Fibroblast of skin of back (primary cell): ENCODE measurements around the gene ICAM2. TPM values are rescaled to one million over a fixed set of nuclear protein-coding genes. Genes with fewer than 3 reads are reported as not detected.

Experiments used
- DNase-seq: peaks from one replicate; pipeline ENCODE4 v3.0.0-alpha.2; 2013
- polyA plus RNA-seq, 2 experiments: library from polyadenylated mRNA; unstranded; fragments of 120-200 nt; gene quantifications; one replicate each; pipeline ENCODE4 v1.2.1, GENCODE V29; 2013; ENCODE audit not compliant: insufficient read length in 2 of 2

ICAM2 gene
- polyA plus RNA-seq (2013, experiment 1 of 2; ENCODE audit: insufficient read length): 0.29 TPM
- not detected for polyA plus RNA-seq (2013, experiment 2 of 2; ENCODE audit: insufficient read length)

DNA sequence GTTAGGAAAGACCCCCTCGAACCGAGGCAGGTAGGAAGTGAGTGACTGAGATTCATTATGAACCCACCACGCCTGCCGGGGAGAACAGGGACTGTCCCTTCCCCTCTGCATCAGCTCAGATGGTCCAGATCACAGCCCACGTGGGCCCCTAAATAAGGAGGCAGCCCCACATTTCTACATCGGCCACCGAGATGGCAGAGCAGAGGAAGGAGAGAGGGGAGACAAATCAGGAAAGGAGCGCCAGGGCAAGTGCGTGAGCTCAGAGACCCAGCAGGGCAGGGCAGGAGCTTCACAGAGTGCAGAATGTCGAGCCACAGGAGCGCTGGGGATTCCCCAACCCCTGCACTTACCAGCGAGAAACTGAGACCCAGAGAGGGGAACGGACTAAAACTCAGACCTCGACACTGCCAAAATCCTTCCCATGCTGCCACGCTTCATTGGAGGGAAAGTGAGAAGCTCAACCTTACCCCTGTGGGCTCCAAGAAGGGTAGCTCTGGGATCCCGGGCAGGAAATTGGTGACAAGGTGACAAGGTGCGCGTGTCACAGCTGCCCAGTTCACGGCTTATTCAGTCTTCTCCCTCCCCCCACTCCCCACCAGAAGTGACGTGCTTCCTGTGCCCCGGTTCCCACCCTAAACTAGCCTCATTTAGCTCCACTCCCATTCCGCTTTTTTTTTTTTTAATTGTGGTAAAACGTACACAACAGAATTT is at the start of gene ICAM2:
Gene ICAM2 (minus strand): TSS at position 578 of the 711 bp plus-strand sequence. CDS start 13,942 bp downstream, outside the sequence.
- no peak for DNase-seq

- no peak for DNase-seq
These were observed 49.8 kb upstream of the ICAM2 start for GRCh38 chr17:64070213-64070612.

- no peak for DNase-seq
These were observed 48.7 kb upstream of the ICAM2 start for GRCh38 chr17:64069143-64069542.

DNA sequence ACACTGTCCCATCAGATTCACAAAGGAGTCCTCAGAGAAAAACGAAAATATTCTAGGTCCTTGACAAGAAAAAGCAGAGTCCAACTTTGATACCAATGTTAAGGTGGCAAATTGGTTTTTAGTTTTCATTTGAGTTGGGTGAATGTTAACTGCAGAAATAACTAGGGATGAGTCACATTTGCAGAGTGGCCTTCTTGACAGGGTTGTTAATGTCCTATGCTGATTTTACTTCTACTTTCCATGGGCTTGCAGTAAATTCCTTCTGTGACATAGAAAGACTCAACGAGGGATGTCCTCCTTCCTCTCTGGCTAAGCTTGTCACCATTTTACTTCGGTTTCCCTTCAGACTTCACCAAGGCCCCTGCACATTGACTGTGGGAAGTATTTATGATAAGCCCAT is 47.2 kb upstream of the ICAM2 start:
- DNase-seq: no peak

DNA sequence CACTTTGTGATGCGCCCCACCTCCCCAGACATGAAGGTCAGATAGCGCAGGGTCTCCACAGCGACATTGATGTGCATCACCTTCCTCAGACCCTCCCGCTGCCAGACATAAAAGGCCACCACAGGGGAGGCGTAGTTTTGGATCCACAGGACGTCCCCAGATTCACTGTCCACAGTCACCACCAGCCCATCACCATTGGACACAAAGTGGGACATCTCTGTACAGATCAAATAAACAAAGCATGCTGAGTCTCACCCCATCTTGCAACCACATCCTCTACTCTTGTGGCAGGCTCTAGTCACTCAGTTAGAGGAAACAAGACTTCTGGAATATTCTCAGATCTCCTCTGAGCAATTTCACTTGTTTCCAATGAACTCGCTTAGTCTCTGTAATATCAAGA is 46.3 kb upstream of the ICAM2 start:
- no peak for DNase-seq

- no peak for DNase-seq
These were observed 44.7 kb upstream of the ICAM2 start for GRCh38 chr17:64065161-64065560.

GRCh38 chr17:64064331-64064730 is 43.9 kb upstream of the ICAM2 start:
- DNase-seq: no peak

DNA sequence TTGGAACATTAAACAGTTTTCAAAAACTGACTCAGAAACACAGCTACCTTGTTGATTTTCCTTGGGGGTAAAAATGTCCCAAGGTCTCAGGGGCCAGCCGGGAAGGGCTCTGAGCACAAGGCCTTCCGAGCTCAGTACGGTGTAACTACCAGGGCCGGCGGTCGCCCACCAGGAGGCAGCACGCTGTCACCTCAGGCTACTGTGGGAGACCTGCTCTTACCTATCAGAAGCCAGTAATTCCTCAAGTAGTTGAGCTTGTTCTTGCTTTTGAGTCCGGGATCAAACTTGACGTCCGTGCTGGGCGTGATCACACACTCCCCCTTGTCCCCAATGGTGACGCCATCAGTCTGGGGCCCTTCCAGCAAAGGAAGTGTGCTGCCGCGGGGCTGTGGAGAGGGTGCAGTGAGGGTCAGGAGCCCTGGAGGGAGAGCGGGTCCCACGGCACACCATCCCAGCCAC is 43.4 kb upstream of the ICAM2 start:
- no peak for DNase-seq

DNA sequence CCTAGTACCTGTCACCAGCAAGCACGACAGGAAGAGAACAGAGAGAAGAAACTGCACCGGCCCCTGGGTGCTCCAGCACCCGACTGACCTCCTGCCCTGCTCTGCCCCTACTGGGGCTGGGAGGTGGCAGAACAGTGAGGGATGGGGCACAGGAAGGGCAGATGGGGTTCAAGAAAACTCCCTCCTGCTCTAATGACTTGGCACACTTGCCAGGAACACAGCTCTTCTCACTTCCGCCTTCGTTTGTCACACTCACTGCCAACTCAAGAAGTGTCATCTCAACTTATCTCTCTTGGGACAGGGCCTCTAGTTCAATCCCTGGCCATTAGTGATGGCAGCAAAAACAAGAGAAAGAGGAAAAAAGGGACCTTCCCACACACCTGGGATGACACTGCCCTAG is 42.7 kb upstream of the ICAM2 start:
- DNase-seq: no peak

DNA sequence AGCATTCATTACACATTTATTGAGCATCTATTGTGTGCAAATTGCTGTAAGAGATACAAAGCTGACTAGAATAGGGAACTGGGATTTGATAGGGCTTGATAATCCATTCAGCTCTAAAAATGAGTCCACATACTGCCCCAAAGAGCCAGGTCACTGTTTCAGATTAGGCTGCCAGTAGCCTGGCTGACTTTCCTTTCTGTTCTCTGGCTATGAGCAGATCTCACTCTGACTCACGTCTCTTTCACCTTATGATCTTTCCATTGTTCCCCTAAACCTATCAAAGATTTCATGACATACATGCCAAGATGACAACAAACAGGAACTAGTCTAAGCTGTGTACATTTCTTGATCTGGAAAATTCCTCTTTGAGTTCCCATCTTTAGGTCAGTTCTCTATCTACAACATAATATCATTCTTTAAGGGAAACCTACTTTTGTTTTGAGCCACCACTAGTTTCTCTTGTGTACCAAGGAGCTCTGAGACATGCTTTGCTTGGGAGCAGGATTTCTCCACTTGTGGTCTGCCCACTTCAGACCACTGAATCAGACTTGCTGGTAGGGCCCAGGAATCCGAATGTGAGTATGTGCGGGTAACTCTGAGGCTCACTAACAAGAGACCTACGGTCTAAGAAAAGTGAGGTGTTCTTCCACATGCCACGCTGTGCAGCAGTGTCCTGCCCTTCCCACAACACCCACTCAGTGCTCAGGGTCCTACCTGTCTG is 40.9 kb upstream of the ICAM2 start:
- no peak for DNase-seq

GRCh38 chr17:64060331-64060730 is 39.9 kb upstream of the ICAM2 start:
- no peak for DNase-seq

DNA sequence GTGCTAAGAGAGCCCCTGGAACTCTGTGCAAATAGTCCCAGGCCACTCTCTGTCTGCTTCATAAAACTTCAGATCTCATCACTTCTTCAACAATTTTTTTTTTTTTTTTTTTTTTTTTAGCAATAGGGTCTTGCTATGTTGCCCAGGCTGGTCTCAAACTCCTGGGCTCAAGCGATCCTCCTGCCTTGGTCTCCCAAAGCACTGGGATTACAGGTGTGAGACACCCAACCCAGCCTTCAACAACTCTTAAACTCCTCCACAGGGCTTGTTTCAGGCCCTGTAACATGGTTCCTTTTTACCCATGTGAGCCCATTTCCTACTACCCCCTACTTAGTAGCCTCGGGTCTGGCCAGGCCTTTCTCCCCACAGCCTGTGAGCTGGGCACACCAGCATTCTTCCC is 39.3 kb upstream of the ICAM2 start:
- no peak for DNase-seq

- DNase-seq: no peak
These were observed 38.2 kb upstream of the ICAM2 start for GRCh38 chr17:64058621-64059020.

- no peak for DNase-seq
These were observed 37.3 kb upstream of the ICAM2 start for GRCh38 chr17:64057701-64058263.

DNA sequence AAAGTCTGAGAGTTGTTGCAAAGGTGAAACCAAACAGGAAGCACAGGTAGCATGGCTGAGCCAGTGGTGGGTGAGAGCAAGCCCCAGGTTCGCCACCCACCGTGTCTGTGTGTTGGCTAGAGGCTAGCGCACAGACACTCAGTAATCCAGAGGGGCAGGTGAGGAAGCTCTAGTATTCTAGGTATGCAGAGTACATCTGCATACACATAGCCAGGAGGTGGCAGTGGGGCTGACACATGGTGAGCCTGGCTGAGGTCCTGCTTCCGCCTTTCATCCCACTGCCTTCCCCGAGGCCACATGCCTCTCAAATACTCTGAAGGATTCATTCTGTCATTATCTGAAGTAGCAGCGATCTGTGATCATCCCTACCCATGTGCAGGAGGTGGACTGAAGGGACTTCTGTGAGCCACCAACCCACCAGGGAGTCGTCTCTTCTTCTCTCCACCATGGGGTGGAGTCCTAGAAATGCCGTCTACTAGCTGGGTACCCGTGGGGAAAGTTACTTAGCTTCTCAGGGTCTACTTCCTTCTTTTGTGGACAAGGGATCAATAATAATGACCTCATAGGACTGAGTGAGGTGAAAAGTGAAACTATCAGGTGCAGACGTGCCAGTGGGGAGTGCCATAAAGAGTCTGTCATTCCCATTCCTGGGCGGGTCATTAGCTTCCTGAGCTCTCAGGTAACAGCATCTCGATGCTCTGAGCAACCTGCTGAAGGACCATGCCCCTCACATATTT is 36.0 kb upstream of the ICAM2 start:
- no peak for DNase-seq

- no peak for DNase-seq
These were observed 35.0 kb upstream of the ICAM2 start for GRCh38 chr17:64055183-64056142.

DNA sequence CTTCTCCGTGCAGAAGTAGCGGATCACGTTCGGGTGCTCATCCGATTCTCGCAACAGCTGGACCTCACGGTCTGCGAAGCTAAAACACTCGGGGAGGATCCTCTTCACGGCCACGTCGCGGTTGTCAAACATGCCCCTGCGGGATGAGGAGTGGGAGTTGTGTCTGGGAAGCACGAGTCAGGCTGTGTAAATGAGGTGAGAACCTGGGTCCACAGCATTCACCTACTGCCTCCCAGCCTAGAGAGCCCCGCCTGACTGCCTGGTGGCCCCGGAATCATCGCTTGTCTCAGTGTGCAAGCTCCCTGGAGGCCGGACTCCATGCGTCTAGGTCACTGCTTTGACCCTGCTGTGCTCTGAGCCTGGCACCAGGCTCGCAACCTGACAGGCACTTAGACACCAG is 33.9 kb upstream of the ICAM2 start:
- no peak for DNase-seq

- DNase-seq: no peak
These were observed 32.7 kb upstream of the ICAM2 start for GRCh38 chr17:64053101-64053500.

- DNase-seq: no peak
These were observed 30.7 kb upstream of the ICAM2 start for GRCh38 chr17:64051153-64051552.

DNA sequence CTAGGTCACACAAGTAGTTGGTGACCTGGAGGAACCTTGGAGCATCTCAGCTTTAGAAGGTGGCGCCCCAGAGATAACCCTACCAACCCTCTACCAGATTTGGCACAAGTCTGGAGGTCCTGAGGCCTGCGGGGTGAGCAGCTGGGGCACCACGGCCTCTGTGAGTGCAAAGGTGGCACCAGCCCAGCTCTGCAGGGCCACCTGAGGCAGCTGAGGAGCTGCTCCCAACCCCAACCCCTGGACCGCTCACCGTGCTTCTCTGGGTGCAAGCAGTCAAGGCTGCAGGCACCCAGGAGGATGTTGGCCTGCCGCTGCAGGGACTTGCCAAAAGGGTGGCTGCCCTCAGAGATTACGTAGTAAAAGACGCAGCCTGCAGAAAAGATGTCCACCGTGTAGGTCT is 28.4 kb upstream of the ICAM2 start:
- DNase-seq: no peak

DNA sequence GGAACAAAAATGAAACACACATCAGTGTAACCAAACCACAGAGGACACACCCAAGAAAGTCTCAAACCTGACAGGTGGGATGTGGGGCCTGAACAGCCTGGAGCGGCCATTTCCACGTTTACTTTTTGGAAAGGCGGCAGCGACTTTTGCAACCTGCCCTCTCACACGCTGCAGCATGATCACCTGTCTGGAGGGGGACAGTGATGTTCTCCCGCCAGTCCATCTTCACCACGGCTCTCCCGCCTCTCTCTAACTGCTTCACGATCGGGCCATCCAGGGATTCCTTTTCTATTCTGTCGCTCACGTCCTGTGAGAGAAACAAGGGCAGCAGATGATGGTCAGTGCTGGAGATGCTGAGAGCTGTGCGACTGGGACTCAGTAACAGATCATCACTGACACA is 24.7 kb upstream of the ICAM2 start:
- DNase-seq: no peak
